Activated CD8-positive, alpha-beta T cell treated with anti-CD3 and anti-CD28 coated beads for 36 hours (primary cell): ENCODE results near the gene PARVB. TPM values are rescaled to one million over a fixed set of nuclear protein-coding genes. Genes with fewer than 3 reads are reported as not detected.

Experiments
- ATAC-seq: fragments of 200-7000 bp; cut with Tn5 transposase; one replicate; pipeline ENCODE4 v1.10.0; 2021; ENCODE audit warnings: mild to moderate bottlenecking, moderate library complexity
- CTCF ChIA-PET: fragments of 350-600 bp; sonication (Branson Sonifier 250); formaldehyde crosslinking; loops from one replicate; lab custom pipeline; 2021; ENCODE audit warnings: antibody characterized with exemption; lab: Charles Lee
- POLR2A ChIA-PET: fragments of 350-600 bp; sonication (Branson Sonifier 250); formaldehyde crosslinking; loops from one replicate; lab custom pipeline; 2021; ENCODE audit warnings: antibody characterized with exemption; lab: Charles Lee
- DNase-seq: peaks from one replicate; pipeline ENCODE4 v3.0.0-alpha.2; 2020
- H3K27ac Mint-ChIP-seq: one replicate; pipeline ENCODE4 v1.8.0; 2021; ENCODE audit warnings: mild to moderate bottlenecking, mixed read lengths
- H3K27me3 Mint-ChIP-seq: one replicate; pipeline ENCODE4 v1.8.0; 2021; ENCODE audit warnings: mixed read lengths
- H3K36me3 Mint-ChIP-seq: one replicate; pipeline ENCODE4 v1.8.0; 2021; ENCODE audit warnings: low read depth, mixed read lengths
- H3K4me1 Mint-ChIP-seq: one replicate; pipeline ENCODE4 v1.8.0; 2021; ENCODE audit warnings: low read depth, mixed read lengths
- H3K4me3 Mint-ChIP-seq: one replicate; pipeline ENCODE4 v1.8.0; 2021; ENCODE audit warnings: mild to moderate bottlenecking, moderate library complexity, mixed read lengths
- H3K9me3 Mint-ChIP-seq: one replicate; pipeline ENCODE4 v1.8.0; 2021; ENCODE audit warnings: mixed read lengths
- intact Hi-C: fragments of 100-400 bp; cut with micrococcal nuclease; formaldehyde crosslinking; loops from one replicate; pipeline ENCODE4 v1.10.0; 2022
- total RNA-seq, 2 experiments: library from RNA; stranded (reverse); gene quantifications; one replicate each; pipeline ENCODE4 v1.2.3, GENCODE V29; 2021
- TF ChIP-seq, protein P1 (sequence below): fragments of 200-600 bp; IDR thresholded peaks from one replicate; pipeline ENCODE4 v1.8.0; 2022; ENCODE audit warnings: antibody characterized with exemption, mild to moderate bottlenecking

PARVB gene
- total RNA-seq, 2 experiments from 2014 or later: 71.0 to 73.1 TPM

DNA sequence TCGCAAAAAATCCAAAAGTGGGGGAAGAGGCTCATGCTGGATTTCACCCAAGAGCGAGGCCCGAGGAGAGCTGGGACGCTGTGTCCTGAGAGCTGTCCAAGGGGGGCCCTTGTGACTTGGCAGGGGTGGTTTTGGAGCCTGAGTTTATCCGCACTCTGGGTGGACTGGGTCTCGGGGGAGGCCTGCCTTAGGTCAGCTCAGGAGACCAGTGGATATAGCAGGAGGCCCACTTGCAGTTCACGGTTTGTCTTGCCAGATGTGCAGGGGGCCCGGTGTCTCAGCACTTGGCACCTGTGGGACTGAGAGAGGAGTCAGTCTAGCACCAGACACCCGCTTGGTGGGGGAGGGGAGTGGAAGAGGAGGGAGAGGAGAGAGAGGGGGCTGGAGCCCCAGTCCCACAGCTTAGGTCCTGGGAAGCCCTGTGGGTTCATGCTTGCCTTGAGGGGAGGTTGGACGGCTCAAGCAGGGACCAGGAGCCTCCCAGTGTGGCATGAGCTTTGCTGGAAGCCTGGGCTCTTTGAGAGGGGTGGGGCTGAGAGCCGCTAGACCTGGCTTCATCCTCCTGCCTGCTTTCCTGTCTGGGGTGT, 33.4 kb downstream of the PARVB start:
- CTCF ChIA-PET: interaction anchor here (1.3 to 1.5 kb wide), 2 partner anchors 24 to 64 kb away, joined by 4 read pairs; no protein-coding TSS in a partner anchor
- Mint-ChIP-seq H3K4me1 (peaks cover 2% of the 10 kb centered on the region), H3K9me3 (peaks cover 5% of the 10 kb centered on the region), H3K36me3 (peaks cover 7% of the 10 kb centered on the region), H3K27ac (no peak overlapping the region), H3K4me3 (no peak overlapping the region), H3K27me3 (no peaks in the 10 kb centered on the region)
- intact Hi-C loops: no loop called here
- POLR2A ChIA-PET: no interaction called here
- ATAC-seq: no peak
- TF ChIP-seq, protein P1, sequence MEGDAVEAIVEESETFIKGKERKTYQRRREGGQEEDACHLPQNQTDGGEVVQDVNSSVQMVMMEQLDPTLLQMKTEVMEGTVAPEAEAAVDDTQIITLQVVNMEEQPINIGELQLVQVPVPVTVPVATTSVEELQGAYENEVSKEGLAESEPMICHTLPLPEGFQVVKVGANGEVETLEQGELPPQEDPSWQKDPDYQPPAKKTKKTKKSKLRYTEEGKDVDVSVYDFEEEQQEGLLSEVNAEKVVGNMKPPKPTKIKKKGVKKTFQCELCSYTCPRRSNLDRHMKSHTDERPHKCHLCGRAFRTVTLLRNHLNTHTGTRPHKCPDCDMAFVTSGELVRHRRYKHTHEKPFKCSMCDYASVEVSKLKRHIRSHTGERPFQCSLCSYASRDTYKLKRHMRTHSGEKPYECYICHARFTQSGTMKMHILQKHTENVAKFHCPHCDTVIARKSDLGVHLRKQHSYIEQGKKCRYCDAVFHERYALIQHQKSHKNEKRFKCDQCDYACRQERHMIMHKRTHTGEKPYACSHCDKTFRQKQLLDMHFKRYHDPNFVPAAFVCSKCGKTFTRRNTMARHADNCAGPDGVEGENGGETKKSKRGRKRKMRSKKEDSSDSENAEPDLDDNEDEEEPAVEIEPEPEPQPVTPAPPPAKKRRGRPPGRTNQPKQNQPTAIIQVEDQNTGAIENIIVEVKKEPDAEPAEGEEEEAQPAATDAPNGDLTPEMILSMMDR: no peak
- no peak for DNase-seq

DNA sequence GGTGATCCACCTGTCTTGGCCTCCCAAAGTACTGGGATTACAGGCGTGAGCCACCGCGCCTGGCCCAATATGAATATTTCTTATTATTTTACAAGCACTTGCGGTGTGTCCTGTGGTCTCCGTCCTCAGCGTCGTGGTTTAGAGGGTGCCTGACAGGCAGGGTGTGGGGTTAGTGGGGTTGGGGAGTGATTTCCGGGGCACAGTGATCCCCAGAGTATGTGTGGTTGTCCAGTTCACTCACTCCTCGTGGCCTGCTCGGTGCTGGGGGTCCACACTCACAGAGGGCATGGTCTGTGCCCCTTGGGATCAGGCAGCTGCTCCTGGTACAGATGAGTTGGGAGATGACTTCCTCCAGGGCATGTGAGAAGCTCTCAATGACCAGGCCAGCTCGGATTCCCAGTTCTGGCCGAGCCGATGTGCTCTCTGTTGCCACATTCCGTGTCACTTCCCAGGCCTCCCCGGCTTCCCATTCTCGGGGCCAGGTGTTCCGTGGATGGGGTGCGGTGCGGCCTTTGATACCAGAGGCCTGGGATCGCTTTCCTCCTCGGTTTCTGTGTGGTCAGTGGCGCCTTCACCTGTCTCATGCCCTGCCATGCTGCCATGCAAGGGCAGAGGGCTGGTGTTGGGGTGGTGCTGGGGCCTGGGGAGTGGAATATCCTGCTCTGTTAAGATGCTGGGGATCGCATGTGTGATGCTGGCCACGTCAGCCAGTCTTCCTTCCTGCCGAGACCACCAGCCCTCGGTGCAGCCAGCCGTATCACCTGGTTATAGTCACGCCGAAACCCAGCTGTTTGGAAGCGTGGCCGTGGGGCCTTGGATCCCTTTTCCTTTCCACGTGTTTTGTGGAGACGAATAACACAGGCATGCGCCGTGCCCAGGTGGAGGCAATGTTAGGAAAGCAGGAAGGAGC, 39.6 kb downstream of the PARVB start:
- Mint-ChIP-seq H3K27me3 (peaks cover 4% of the 10 kb centered on the region), H3K9me3 (peaks cover 5% of the 10 kb centered on the region), H3K27ac (no peak overlapping the region), H3K4me3 (no peak overlapping the region), H3K4me1 (peaks cover 7% of the 10 kb centered on the region), H3K36me3 (peaks cover 10% of the 10 kb centered on the region)
- POLR2A ChIA-PET: no interaction called here
- intact Hi-C loops: no loop called here
- TF ChIP-seq, protein P1: no peak
- ATAC-seq (no peak), DNase-seq (no peak)
- CTCF ChIA-PET: no interaction called here

DNA sequence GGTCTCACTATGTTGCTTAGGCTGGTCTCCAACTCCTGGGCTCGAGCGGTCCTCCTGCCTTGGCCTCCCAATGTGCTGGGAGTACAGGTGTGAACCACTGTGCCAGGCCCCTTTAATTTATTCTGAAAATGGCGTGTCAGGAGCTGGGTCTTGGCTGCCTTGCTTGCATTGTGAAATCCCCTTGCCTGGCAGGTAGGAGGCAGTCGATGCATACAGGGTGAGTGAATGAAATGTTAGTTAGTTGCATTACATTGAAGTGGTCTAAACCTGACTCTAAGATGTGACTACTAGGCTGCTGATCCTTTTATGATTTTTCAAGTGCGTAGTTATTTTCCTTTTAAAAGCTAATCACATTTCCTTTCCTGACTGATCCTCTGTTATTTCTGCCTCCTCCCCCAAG, 42.9 kb downstream of the PARVB start:
- ATAC-seq (no peak), DNase-seq (no peak)
- Mint-ChIP-seq H3K27me3 (peaks cover 4% of the 10 kb centered on the region), H3K27ac (no peak overlapping the region), H3K36me3 (peaks cover 5% of the 10 kb centered on the region), H3K4me3 (no peak overlapping the region), H3K4me1 (peaks cover 6% of the 10 kb centered on the region), H3K9me3 (no peaks in the 10 kb centered on the region)
- ChIA-PET POLR2A (no interaction called here), CTCF (interaction anchor here (1.1 kb wide), 1 partner anchor 73 kb away, joined by 3 read pairs; no protein-coding TSS in a partner anchor)
- TF ChIP-seq, protein P1: no peak
- intact Hi-C loops: no loop called here

DNA sequence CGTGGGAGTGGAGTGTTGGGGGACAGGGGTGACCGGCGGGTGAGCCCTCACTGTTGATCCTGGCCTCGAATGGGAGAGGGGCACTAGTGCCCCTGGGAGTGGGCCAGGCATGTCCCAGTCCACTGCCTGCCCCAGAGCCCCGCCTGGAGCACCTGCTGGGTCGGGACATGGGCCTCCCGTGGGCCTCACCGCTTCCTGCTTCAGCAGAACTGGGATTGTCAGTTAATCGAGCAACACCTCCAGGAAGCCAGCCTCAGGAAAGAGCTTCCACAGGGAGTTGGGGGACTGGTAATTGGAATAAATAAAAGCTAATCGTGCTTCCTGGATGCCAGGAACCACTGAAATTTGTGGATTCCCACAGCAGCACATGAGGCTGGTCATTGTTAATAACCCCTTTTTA, 43.8 kb downstream of the PARVB start:
- no peak for ATAC-seq
- ChIA-PET CTCF (no interaction called here), POLR2A (no interaction called here)
- H3K9me3 Mint-ChIP-seq: no peaks in the 10 kb centered on the region
- H3K4me3 Mint-ChIP-seq: no peak overlapping the region
- peaks cover 6% of the 10 kb centered on the region for H3K4me1 Mint-ChIP-seq
- H3K27ac Mint-ChIP-seq: no peak overlapping the region
- TF ChIP-seq, protein P1: no peak
- peaks cover 5% of the 10 kb centered on the region for H3K36me3 Mint-ChIP-seq
- peaks cover 4% of the 10 kb centered on the region for H3K27me3 Mint-ChIP-seq
- intact Hi-C loops: no loop called here
- no peak for DNase-seq
